Tibial nerve (tissue), 4 donors: ENCODE measurements around the gene ARL4C. TPM values are rescaled to one million over a fixed set of nuclear protein-coding genes. Genes with fewer than 3 reads are reported as not detected.
A peak's percentile ranks its signal among the peaks of the same experiment; 100 is the strongest.

Source experiments
- DNase-seq, 2 donors: peaks; one replicate each; pipeline ENCODE4 v3.0.0-alpha.2; 2019; ENCODE audit warnings: low spot score in 2 of 2
- H3K27ac ChIP-seq, 4 donors: fragments of 200-600 bp; sonication (generic) in 3 of 4; one replicate each; pipeline ENCODE4 v1.5.1; 2017 to 2019; ENCODE audit warnings: mild to moderate bottlenecking in 1 of 4
- H3K27me3 ChIP-seq, 2 donors: fragments of 200-600 bp; sonication (generic) in 1 of 2; one replicate each; pipeline versions ENCODE4 v1.5.1 to v1.6.0; 2017 to 2019
- H3K36me3 ChIP-seq, 3 donors: fragments of 200-600 bp; sonication (generic); one replicate each; pipeline ENCODE4 v1.5.1; 2018 to 2019
- H3K4me1 ChIP-seq, 4 donors: fragments of 200-600 bp; sonication (generic) in 3 of 4; one replicate each; pipeline ENCODE4 v1.5.1; 2017 to 2019
- H3K4me3 ChIP-seq, 4 donors: fragments of 200-600 bp; sonication (generic) in 3 of 4; one replicate each; pipeline ENCODE4 v1.5.1; 2017 to 2019; ENCODE audit warnings: mild to moderate bottlenecking in 1 of 4, moderate library complexity in 1 of 4
- H3K9me3 ChIP-seq, 4 donors: fragments of 200-600 bp; sonication (generic) in 3 of 4; one replicate each; pipeline ENCODE4 v1.5.1; 2017 to 2019
- EP300 ChIP-seq, 2 donors: sonication (generic); formaldehyde crosslinking; IDR thresholded peaks; one replicate each; pipeline ENCODE4 v1.6.1; 2017; ENCODE audit warnings: antibody characterized with exemption in 2 of 2, mild to moderate bottlenecking in 1 of 2
- POLR2A ChIP-seq, 2 donors: fragments of 450-650 bp; IDR thresholded peaks; one replicate each; pipeline ENCODE4 v1.6.1; 2017; ENCODE audit warnings: antibody characterized with exemption in 2 of 2, mild to moderate bottlenecking in 2 of 2, moderate library complexity in 2 of 2
- WGBS, 2 donors: methylation state at CpG; one replicate each; pipeline ENCODE4 v1.1.5; 2018; 5-methylcytosine and 5-hydroxymethylcytosine counted together
- total RNA-seq, 4 donors: library from RNA; depleted of rRNA; stranded (reverse); fragments of >200 nt; gene quantifications; one replicate each; pipeline ENCODE4 v1.1.0, GENCODE V29; 2016
- TF ChIP-seq, protein P1 (sequence below), 5 experiments: fragments of 200-600 bp in 3 of 5; fragments of 450-650 bp in 2 of 5; sonication (generic) in 3 of 5; IDR thresholded peaks; one replicate each; pipeline ENCODE4 v1.5.1; 2016 to 2019; ENCODE audit warnings: antibody characterized with exemption in 5 of 5, mild to moderate bottlenecking in 3 of 5, moderate library complexity in 2 of 5

The ARL4C gene
- total RNA-seq, 4 donors from 2014 or later: 5.5 to 13.3 (median 10.8) TPM

DNA sequence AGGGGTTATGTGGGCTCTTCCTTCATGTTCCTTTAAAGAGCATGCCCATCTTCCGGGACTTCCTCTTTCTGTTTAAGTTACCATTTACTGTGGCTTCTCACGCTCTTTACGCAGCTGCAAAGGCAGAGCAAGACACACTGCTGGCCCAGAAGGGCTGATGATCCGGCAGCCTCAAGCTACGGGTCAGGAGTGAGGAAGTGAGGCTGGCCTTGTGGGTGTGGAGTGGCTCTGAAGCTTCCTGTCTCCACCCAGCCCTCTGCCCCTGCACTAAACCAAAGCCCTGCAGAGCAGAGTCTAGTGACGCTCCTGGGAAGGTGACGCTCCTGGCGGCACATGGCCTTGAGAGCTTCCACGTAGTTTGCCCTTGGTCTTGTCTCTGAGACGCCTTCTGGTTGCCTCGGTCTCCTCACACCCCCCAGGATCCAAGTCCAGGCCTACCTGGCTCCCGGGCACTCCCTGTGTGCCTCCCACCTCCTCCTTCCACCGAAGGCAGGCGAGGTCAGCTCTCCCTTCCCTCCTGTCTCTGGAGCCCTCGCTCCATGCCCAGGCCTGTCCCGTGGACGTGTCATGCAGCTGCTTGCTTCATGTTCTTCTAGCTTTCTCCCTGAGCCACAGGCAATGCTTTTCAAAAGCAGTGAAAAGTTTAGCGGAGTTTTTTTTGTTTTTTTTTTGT is 50.3 kb downstream of the ARL4C start:
- peak in 1 of 2 donors; percentile 23 for TF ChIP-seq POLR2A (IDR thresholded peaks at IDR 0.05)
- peak in 1 of 2 donors; percentile 66 for TF ChIP-seq EP300 (IDR thresholded peaks at IDR 0.05)
- TF ChIP-seq, protein P1, sequence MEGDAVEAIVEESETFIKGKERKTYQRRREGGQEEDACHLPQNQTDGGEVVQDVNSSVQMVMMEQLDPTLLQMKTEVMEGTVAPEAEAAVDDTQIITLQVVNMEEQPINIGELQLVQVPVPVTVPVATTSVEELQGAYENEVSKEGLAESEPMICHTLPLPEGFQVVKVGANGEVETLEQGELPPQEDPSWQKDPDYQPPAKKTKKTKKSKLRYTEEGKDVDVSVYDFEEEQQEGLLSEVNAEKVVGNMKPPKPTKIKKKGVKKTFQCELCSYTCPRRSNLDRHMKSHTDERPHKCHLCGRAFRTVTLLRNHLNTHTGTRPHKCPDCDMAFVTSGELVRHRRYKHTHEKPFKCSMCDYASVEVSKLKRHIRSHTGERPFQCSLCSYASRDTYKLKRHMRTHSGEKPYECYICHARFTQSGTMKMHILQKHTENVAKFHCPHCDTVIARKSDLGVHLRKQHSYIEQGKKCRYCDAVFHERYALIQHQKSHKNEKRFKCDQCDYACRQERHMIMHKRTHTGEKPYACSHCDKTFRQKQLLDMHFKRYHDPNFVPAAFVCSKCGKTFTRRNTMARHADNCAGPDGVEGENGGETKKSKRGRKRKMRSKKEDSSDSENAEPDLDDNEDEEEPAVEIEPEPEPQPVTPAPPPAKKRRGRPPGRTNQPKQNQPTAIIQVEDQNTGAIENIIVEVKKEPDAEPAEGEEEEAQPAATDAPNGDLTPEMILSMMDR (IDR thresholded peaks at IDR 0.05): no peak

DNA sequence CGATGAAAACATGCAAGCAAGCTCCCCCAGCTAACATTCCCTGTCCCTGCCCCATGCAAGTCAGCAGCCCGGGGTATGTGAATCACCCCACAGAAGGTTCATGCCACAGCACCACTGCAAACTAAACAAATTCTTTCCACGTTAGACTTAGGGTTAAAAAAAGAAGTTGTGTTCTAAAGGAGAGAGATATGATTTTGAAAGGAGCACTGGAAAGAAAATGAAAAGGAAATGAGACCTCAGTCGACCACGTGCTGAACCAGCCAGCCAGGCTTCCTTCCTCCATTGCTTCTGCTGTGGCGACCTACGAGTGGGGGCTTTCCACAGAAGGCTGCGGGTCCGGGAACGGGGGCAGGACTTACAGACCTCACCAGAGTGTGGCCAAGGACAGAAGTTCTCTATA is 52.0 kb downstream of the ARL4C start:
- peaks cover 0 to 20% (median 9%) of the 10 kb centered on the region in 4 donors for H3K4me1 ChIP-seq
- H3K9me3 ChIP-seq: no peaks in the 10 kb centered on the region
- H3K36me3 ChIP-seq: no peaks in the 10 kb centered on the region
- no peak for DNase-seq
- no peaks in the 10 kb centered on the region for H3K27me3 ChIP-seq
- peak overlapping the region in 1 of 4 donors; percentile 38 for H3K27ac ChIP-seq
- TF ChIP-seq, protein P1 (IDR thresholded peaks at IDR 0.05): no peak
- TF ChIP-seq EP300 (IDR thresholded peaks at IDR 0.05): no peak
- no peak for TF ChIP-seq POLR2A (IDR thresholded peaks at IDR 0.05)
- H3K4me3 ChIP-seq: no peak overlapping the region
- WGBS, 2 donors: 56 to 59% methylated on average over 10 of the region's 10 CpGs

More for the DNA sequence above, 50.3 kb downstream of the ARL4C start:
- H3K27me3 ChIP-seq: no peaks in the 10 kb centered on the region
- peak overlapping the region in 3 of 4 donors; percentile 59 to 74 (median 60) for H3K27ac ChIP-seq
- H3K4me3 ChIP-seq: no peak overlapping the region
- WGBS, 2 donors: 80 to 88% methylated on average over 18 of the region's 18 CpGs
- no peaks in the 10 kb centered on the region for H3K9me3 ChIP-seq
- peaks cover 0 to 20% (median 9%) of the 10 kb centered on the region in 4 donors for H3K4me1 ChIP-seq
- no peaks in the 10 kb centered on the region for H3K36me3 ChIP-seq
- peak; percentile 21 to 41 for DNase-seq

DNA sequence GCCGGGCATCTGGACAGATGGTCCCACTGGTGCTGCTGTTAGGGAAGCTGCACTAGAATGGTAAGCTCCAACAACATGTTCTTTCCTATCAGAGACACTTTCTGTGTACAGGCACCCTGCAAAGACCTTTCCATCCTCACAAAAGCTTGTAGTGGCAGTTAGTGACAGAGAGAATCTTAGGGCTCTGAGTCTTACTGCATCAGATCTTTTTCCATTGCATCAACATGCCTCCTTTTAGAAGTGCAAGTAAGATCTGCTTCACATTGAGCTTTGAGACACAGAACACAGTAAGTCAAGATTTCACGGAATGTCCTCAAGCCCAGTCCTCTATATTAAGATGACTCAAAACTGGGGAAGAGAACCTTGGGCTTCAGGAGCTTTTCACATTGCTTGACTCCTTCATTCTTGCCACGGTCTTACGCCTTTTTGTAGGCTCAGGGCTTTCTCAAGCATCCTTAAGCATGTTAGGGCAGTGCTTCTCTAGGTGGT is 52.6 kb downstream of the ARL4C start:
- no peak for DNase-seq
- Histone ChIP-seq H3K27me3 (no peaks in the 10 kb centered on the region), H3K4me3 (no peak overlapping the region), H3K36me3 (no peaks in the 10 kb centered on the region), H3K27ac (no peak overlapping the region), H3K4me1 (peaks cover 0 to 19% (median 8%) of the 10 kb centered on the region in 4 donors), H3K9me3 (no peaks in the 10 kb centered on the region)
- TF ChIP-seq, protein P1 (IDR thresholded peaks at IDR 0.05): no peak
- TF ChIP-seq EP300 (IDR thresholded peaks at IDR 0.05) (no peak), POLR2A (IDR thresholded peaks at IDR 0.05) (no peak)
- WGBS, 2 donors: 93 to 97% methylated on average over 4 of the region's 4 CpGs
